ENCODE data around the gene ZFAND6. TPM values are rescaled to one million over a fixed set of nuclear protein-coding genes. Genes with fewer than 3 reads are reported as not detected.
A peak's percentile ranks its signal among the peaks of the same experiment; 100 is the strongest.

The ZFAND6 gene
- total and polyA plus RNA-seq, 2 experiments from 2014 or later: 104 to 187 TPM

DNA sequence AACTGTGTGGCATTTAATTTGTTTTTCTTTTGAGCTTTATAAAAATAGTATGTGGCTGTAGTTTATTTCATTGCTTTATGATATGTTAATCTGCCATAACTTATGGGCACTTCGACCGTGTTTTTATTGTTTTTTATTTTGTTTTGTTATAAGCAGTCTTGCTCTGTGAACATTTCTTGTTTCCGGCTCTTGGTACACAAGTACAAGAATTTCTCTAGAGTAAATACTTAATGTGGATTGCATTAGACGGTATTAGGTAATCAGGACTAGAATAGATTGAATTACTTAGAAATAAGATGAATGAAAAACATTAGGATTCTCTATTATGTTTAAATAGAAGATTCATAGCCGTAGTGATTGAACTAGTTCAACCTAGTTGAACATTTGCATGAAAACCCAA lies 2.1 kb downstream of the ZFAND6 start:
- Histone ChIP-seq H2AFZ (no peak overlapping the region), H3K27ac (no peak overlapping the region), H3K4me1 (ENCODE audit: insufficient read depth) (peaks cover 18% of the 10 kb centered on the region), H3K79me2 (peaks cover 63% of the 10 kb centered on the region), H3K27me3 (no peaks in the 10 kb centered on the region), H3K36me3 (replicated peaks; ENCODE audit: insufficient read depth, low read depth) (no peaks in the 10 kb centered on the region), H3K9me3 (ENCODE audit: low read depth) (no peaks in the 10 kb centered on the region), H4K20me1 (ENCODE audit: insufficient read depth, poor library complexity, severe bottlenecking) (peaks cover 49% of the 10 kb centered on the region), H3K4me3 (peak overlapping the region; percentile 77), H3K9me2 (replicated peaks; ENCODE audit: insufficient read depth) (no peaks in the 10 kb centered on the region), H3K4me2 (peak overlapping the region; percentile 74)
- no peak for DNase-seq (ENCODE audit: low spot score)
- TF ChIP-seq, protein P1, sequence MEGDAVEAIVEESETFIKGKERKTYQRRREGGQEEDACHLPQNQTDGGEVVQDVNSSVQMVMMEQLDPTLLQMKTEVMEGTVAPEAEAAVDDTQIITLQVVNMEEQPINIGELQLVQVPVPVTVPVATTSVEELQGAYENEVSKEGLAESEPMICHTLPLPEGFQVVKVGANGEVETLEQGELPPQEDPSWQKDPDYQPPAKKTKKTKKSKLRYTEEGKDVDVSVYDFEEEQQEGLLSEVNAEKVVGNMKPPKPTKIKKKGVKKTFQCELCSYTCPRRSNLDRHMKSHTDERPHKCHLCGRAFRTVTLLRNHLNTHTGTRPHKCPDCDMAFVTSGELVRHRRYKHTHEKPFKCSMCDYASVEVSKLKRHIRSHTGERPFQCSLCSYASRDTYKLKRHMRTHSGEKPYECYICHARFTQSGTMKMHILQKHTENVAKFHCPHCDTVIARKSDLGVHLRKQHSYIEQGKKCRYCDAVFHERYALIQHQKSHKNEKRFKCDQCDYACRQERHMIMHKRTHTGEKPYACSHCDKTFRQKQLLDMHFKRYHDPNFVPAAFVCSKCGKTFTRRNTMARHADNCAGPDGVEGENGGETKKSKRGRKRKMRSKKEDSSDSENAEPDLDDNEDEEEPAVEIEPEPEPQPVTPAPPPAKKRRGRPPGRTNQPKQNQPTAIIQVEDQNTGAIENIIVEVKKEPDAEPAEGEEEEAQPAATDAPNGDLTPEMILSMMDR (IDR thresholded peaks at IDR 0.05; ENCODE audit: poor library complexity): no peak
- TF ChIP-seq EZH2 (IDR thresholded peaks at IDR 0.05; ENCODE audit: borderline replicate concordance): no peak
- TF ChIP-seq EZH2phosphoT487 (IDR thresholded peaks at IDR 0.05; ENCODE audit: low read depth, severe bottlenecking, unreplicated experiment): no peak
- 51% methylated on average over 5 of the region's 5 CpGs for WGBS (ENCODE audit: low lambda C conversion rate, missing lambda C conversion rate)

DNA sequence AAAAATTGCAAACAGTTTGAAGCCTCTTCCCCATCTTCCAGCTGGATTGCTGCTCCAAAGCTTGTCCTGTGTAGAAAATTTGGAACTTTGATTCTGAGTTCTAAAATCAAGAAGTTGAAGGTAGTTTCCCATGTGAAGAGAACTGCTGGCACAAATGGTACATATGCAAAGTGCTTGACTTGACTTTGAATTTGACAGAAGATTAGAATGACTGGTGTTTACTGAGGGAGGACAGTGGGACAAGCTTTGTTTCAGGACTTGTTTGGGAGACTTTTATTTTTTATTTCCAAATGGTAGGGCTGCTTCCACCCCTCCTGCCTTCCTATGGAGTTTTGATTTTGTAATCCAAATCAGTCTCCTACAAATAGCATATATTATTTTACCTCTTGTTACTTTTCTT lies 7.4 kb downstream of the ZFAND6 start:
- H3K36me3 ChIP-seq (replicated peaks; ENCODE audit: insufficient read depth, low read depth): no peaks in the 10 kb centered on the region
- H3K4me3 ChIP-seq: no peak overlapping the region
- H3K9me2 ChIP-seq (replicated peaks; ENCODE audit: insufficient read depth): no peaks in the 10 kb centered on the region
- peaks cover 100% of the 10 kb centered on the region for H3K79me2 ChIP-seq
- H3K27me3 ChIP-seq: no peaks in the 10 kb centered on the region
- TF ChIP-seq, protein P1 (IDR thresholded peaks at IDR 0.05; ENCODE audit: poor library complexity): no peak
- TF ChIP-seq EZH2 (IDR thresholded peaks at IDR 0.05; ENCODE audit: borderline replicate concordance) (no peak), EZH2phosphoT487 (IDR thresholded peaks at IDR 0.05; ENCODE audit: low read depth, severe bottlenecking, unreplicated experiment) (no peak)
- H3K9me3 ChIP-seq (ENCODE audit: low read depth): no peaks in the 10 kb centered on the region
- H4K20me1 ChIP-seq (ENCODE audit: insufficient read depth, poor library complexity, severe bottlenecking): peaks cover 81% of the 10 kb centered on the region
- H2AFZ ChIP-seq: no peak overlapping the region
- H3K27ac ChIP-seq: no peak overlapping the region
- DNase-seq (ENCODE audit: low spot score): no peak
- peaks cover 16% of the 10 kb centered on the region for H3K4me1 ChIP-seq (ENCODE audit: insufficient read depth)
- no peak overlapping the region for H3K4me2 ChIP-seq

DNA sequence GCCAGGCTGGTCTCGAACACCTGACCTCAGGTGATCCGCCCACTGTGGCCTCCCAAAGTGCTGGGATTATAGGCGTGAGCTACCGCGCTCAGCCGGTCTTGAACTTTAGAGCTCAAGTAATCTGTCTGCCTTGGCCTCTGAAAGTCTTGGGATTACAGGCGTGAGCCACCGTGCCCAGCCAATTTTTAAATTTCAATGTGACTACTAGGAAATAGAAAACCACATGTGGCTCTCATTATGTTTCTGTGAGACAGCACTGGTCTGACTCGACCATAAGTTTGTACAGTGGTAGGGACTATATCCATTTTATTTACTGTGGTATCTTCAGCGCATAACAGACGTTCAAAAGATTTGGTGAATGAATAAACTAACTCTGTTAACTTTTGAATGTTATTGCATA lies 9.1 kb downstream of the ZFAND6 start:
- H4K20me1 ChIP-seq (ENCODE audit: insufficient read depth, poor library complexity, severe bottlenecking): peaks cover 73% of the 10 kb centered on the region
- WGBS (ENCODE audit: low lambda C conversion rate, missing lambda C conversion rate): 75% methylated on average over 11 of the region's 11 CpGs
- TF ChIP-seq, protein P1 (IDR thresholded peaks at IDR 0.05; ENCODE audit: poor library complexity): no peak
- TF ChIP-seq EZH2phosphoT487 (IDR thresholded peaks at IDR 0.05; ENCODE audit: low read depth, severe bottlenecking, unreplicated experiment) (no peak), EZH2 (IDR thresholded peaks at IDR 0.05; ENCODE audit: borderline replicate concordance) (no peak)

DNA sequence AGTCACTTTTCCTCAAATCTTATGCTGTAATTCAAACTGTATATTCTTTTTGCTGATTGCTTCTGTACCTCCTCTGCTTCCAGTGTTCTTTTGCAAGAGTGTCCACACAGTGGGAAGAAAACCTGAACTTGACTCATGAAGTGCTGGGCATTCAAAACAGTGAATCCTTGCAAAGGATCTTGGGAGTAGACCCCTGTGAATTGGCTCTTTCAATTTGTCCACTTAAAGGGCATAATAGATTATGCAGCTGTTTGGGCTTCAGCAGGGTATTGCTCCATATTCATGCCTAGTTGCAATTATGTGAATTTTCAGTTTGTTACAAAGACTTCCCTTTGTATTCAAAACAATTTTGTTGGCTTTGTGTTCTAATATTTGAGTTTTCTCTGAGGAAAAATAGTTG lies 11.4 kb downstream of the ZFAND6 start:
- H3K4me1 ChIP-seq (ENCODE audit: insufficient read depth): peaks cover 25% of the 10 kb centered on the region
- TF ChIP-seq, protein P1 (IDR thresholded peaks at IDR 0.05; ENCODE audit: poor library complexity): no peak
- no peak for TF ChIP-seq EZH2 (IDR thresholded peaks at IDR 0.05; ENCODE audit: borderline replicate concordance)
- no peak for TF ChIP-seq EZH2phosphoT487 (IDR thresholded peaks at IDR 0.05; ENCODE audit: low read depth, severe bottlenecking, unreplicated experiment)
- H2AFZ ChIP-seq: no peak overlapping the region
- peaks cover 96% of the 10 kb centered on the region for H3K79me2 ChIP-seq
- peaks cover 72% of the 10 kb centered on the region for H4K20me1 ChIP-seq (ENCODE audit: insufficient read depth, poor library complexity, severe bottlenecking)
- H3K4me3 ChIP-seq: no peak overlapping the region
- DNase-seq (ENCODE audit: low spot score): no peak
- no peaks in the 10 kb centered on the region for H3K9me2 ChIP-seq (replicated peaks; ENCODE audit: insufficient read depth)
- no peak overlapping the region for H3K27ac ChIP-seq
- H3K4me2 ChIP-seq: no peak overlapping the region
- no peaks in the 10 kb centered on the region for H3K9me3 ChIP-seq (ENCODE audit: low read depth)
- no peaks in the 10 kb centered on the region for H3K27me3 ChIP-seq
- H3K36me3 ChIP-seq (replicated peaks; ENCODE audit: insufficient read depth, low read depth): no peaks in the 10 kb centered on the region

More for the DNA sequence above, 9.1 kb downstream of the ZFAND6 start:
- no peaks in the 10 kb centered on the region for H3K36me3 ChIP-seq (replicated peaks; ENCODE audit: insufficient read depth, low read depth)
- no peaks in the 10 kb centered on the region for H3K9me3 ChIP-seq (ENCODE audit: low read depth)
- DNase-seq (ENCODE audit: low spot score): no peak
- H3K4me2 ChIP-seq: no peak overlapping the region
- no peak overlapping the region for H3K4me3 ChIP-seq
- peaks cover 14% of the 10 kb centered on the region for H3K4me1 ChIP-seq (ENCODE audit: insufficient read depth)
- H3K79me2 ChIP-seq: peaks cover 96% of the 10 kb centered on the region
- no peak overlapping the region for H2AFZ ChIP-seq
- H3K9me2 ChIP-seq (replicated peaks; ENCODE audit: insufficient read depth): no peaks in the 10 kb centered on the region
- no peak overlapping the region for H3K27ac ChIP-seq
- H3K27me3 ChIP-seq: no peaks in the 10 kb centered on the region
